ENCODE data around the gene PTGES.
A peak's percentile ranks its signal among the peaks of the same experiment; 100 is the strongest.
"Not testable (repeated sequence)": the region's sequence is repeated elsewhere in the genome, so short reads cannot be mapped to it uniquely, and the experiment has no call there.

Gene PTGES

GRCh38 chr9:129776938-129777768 lies 24.3 kb upstream of the PTGES start:
- TF ChIP-seq, protein P1, sequence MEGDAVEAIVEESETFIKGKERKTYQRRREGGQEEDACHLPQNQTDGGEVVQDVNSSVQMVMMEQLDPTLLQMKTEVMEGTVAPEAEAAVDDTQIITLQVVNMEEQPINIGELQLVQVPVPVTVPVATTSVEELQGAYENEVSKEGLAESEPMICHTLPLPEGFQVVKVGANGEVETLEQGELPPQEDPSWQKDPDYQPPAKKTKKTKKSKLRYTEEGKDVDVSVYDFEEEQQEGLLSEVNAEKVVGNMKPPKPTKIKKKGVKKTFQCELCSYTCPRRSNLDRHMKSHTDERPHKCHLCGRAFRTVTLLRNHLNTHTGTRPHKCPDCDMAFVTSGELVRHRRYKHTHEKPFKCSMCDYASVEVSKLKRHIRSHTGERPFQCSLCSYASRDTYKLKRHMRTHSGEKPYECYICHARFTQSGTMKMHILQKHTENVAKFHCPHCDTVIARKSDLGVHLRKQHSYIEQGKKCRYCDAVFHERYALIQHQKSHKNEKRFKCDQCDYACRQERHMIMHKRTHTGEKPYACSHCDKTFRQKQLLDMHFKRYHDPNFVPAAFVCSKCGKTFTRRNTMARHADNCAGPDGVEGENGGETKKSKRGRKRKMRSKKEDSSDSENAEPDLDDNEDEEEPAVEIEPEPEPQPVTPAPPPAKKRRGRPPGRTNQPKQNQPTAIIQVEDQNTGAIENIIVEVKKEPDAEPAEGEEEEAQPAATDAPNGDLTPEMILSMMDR (conservative IDR thresholded peaks at IDR 0.05; ENCODE audit: low read depth, low read length) = no peak
- H3K4me3 ChIP-seq (ENCODE audit: low read depth, low read length) = peak overlapping the region; percentile 28
- peak; percentile 100 for DNase-seq (ENCODE audit: low read depth)

GRCh38 chr9:129776566-129776937 lies 23.7 kb upstream of the PTGES start:
- TF ChIP-seq, protein P1 (conservative IDR thresholded peaks at IDR 0.05; ENCODE audit: low read depth, low read length) = no peak
- DNase-seq (ENCODE audit: low read depth) = peak; percentile 86

GRCh38 chr9:129776096-129776495 lies 23.3 kb upstream of the PTGES start:
- not testable (repeated sequence) for DNase-seq (ENCODE audit: low read depth); H3K4me3 ChIP-seq (ENCODE audit: low read depth, low read length)

More at GRCh38 chr9:129776566-129776937, 23.7 kb upstream of the PTGES start:
- peak overlapping the region; percentile 28 for H3K4me3 ChIP-seq (ENCODE audit: low read depth, low read length)

GRCh38 chr9:129775448-129775798 lies 22.6 kb upstream of the PTGES start:
- DNase-seq (ENCODE audit: low read depth) = no peak
- no peak overlapping the region for H3K4me3 ChIP-seq (ENCODE audit: low read depth, low read length)
- TF ChIP-seq, protein P1 (conservative IDR thresholded peaks at IDR 0.05; ENCODE audit: low read depth, low read length) = no peak

DNA sequence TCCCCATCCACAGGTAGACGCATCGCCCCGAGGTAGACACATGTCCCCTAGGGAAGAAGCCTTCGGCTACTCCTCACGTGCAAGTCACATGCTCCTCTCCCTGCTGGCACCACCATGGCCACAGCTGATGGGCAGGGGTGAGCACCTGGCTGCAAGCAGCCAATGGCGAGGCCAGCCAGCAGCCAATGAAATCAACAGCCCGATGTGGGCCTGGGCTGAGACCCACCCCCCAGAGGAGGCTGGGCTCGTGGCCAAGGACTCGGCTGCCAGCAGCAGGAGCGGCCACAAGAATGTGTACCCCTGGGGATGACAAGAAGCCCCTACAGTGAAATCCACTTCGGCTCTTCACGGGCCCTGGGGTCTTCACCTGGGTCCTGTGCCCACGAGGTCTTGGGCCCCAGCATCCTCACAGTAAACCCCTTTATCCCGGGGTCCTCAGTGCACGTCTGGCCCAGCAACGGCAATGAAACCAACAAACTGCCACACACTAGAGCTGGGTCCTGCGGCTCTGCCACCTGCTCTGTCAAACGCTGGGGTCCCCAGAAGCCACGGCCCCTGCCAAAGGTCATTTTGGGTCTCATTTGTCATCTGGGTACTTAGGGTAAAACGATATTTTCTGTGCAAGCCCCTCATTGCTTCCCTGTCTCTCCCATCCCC lies 22.1 kb upstream of the PTGES start:
- TF ChIP-seq, protein P1 (conservative IDR thresholded peaks at IDR 0.05; ENCODE audit: low read depth, low read length) = no peak
- DNase-seq (ENCODE audit: low read depth) = no peak
- H3K4me3 ChIP-seq (ENCODE audit: low read depth, low read length) = no peak overlapping the region

- TF ChIP-seq, protein P1 (conservative IDR thresholded peaks at IDR 0.05; ENCODE audit: low read depth, low read length) = no peak
- no peak overlapping the region for H3K4me3 ChIP-seq (ENCODE audit: low read depth, low read length)
- peak; percentile 86 for DNase-seq (ENCODE audit: low read depth)
Measured at GRCh38 chr9:129773262-129774048, 20.6 kb upstream of the PTGES start.

- TF ChIP-seq, protein P1 (conservative IDR thresholded peaks at IDR 0.05; ENCODE audit: low read depth, low read length) = no peak
- DNase-seq (ENCODE audit: low read depth) = no peak
- H3K4me3 ChIP-seq (ENCODE audit: low read depth, low read length) = no peak overlapping the region
Measured at GRCh38 chr9:129770741-129771140, 17.9 kb upstream of the PTGES start.

All from choroid plexus epithelial cell (primary cell).